Ishikawa (cell line): ENCODE data around the gene SH3BGRL3.

ENCODE experiments used
- CEBPB ChIP-seq: IDR thresholded peaks from 2 replicates; pipeline ENCODE4 v1.6.1; 2012
- CREB1 ChIP-seq: IDR thresholded peaks from 2 replicates; pipeline ENCODE4 v1.6.1; 2012; ENCODE audit warnings: low read depth
- EGR1 ChIP-seq: IDR thresholded peaks from 2 replicates; pipeline ENCODE4 v1.6.1; 2012
- EP300 ChIP-seq: IDR thresholded peaks from 2 replicates; pipeline ENCODE4 v1.6.1; 2012; ENCODE audit warnings: borderline replicate concordance
- FOXM1 ChIP-seq: IDR thresholded peaks from 2 replicates; pipeline ENCODE4 v1.6.1; 2012; ENCODE audit warnings: low read depth, borderline replicate concordance
- NFIC ChIP-seq: IDR thresholded peaks from 2 replicates; pipeline ENCODE4 v1.6.1; 2012
- RAD21 ChIP-seq: IDR thresholded peaks from 2 replicates; pipeline ENCODE4 v1.6.1; 2012; ENCODE audit warnings: low read depth
- REST ChIP-seq: IDR thresholded peaks from 2 replicates; pipeline ENCODE4 v1.6.1; 2012; ENCODE audit warnings: low read depth, mild to moderate bottlenecking
- TAF1 ChIP-seq: IDR thresholded peaks from 2 replicates; pipeline ENCODE4 v1.6.1; 2012; ENCODE audit warnings: low read depth, mild to moderate bottlenecking
- TCF12 ChIP-seq: IDR thresholded peaks from 2 replicates; pipeline ENCODE4 v1.6.1; 2012; ENCODE audit warnings: low read depth
- TEAD4 ChIP-seq: IDR thresholded peaks from 2 replicates; pipeline ENCODE4 v1.6.1; 2012
- YY1 ChIP-seq: IDR thresholded peaks from 2 replicates; pipeline ENCODE4 v1.6.1; 2012; ENCODE audit warnings: low read depth
- ZBTB7A ChIP-seq: IDR thresholded peaks from 2 replicates; pipeline ENCODE4 v1.6.1; 2012; ENCODE audit warnings: low read depth
- TF ChIP-seq, protein P1 (sequence below): IDR thresholded peaks from 2 replicates; pipeline ENCODE4 v1.6.1; 2012
- TF ChIP-seq, protein P2 (sequence below): IDR thresholded peaks from 2 replicates; pipeline ENCODE4 v1.6.1; 2012

SH3BGRL3 gene

DNA sequence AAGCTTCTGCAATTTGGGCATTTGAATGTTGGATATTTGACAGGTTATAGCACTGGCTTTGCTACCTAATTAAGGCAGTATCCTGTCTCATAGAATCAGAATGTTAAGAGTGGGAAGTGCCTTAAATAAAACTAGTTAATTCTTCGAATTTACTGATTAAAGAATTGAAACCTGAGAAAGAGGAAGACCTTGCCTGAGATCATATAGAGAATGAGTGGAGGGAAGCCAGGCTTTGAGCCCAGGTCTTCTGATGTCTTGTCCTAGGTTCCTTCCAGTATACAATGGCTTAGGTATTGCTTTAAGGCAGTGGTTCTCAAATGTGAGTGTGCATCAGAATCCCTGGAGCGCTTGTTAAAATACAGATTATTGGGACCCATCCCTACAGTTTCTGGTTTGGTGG is 20.9 kb upstream of the SH3BGRL3 start:
- no peak for TF ChIP-seq EP300
- TF ChIP-seq, protein P1, sequence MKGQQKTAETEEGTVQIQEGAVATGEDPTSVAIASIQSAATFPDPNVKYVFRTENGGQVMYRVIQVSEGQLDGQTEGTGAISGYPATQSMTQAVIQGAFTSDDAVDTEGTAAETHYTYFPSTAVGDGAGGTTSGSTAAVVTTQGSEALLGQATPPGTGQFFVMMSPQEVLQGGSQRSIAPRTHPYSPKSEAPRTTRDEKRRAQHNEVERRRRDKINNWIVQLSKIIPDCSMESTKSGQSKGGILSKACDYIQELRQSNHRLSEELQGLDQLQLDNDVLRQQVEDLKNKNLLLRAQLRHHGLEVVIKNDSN: no peak
- TF ChIP-seq CREB1: no peak

- TF ChIP-seq, protein P2, sequence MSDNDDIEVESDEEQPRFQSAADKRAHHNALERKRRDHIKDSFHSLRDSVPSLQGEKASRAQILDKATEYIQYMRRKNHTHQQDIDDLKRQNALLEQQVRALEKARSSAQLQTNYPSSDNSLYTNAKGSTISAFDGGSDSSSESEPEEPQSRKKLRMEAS: no peak
- TF ChIP-seq NFIC (no peak), CREB1 (no peak), YY1 (no peak), FOXM1 (no peak), ZBTB7A (no peak), TEAD4 (no peak), CEBPB (no peak), TAF1 (no peak), REST (no peak), EGR1 (no peak), EP300 (no peak), TCF12 (no peak), RAD21 (no peak)
- TF ChIP-seq, protein P1: no peak
Measured at GRCh38 chr1:26259578-26259977, 20.3 kb upstream of the SH3BGRL3 start.

GRCh38 chr1:26263212-26263611 is 16.7 kb upstream of the SH3BGRL3 start:
- TF ChIP-seq EGR1 (no peak), ZBTB7A (no peak), REST (no peak), TCF12 (no peak), TEAD4 (no peak), TAF1 (no peak), YY1 (no peak), EP300 (no peak), CEBPB (no peak), CREB1 (no peak), NFIC (no peak), FOXM1 (no peak)
- TF ChIP-seq, protein P2: no peak
- TF ChIP-seq, protein P1: no peak

DNA sequence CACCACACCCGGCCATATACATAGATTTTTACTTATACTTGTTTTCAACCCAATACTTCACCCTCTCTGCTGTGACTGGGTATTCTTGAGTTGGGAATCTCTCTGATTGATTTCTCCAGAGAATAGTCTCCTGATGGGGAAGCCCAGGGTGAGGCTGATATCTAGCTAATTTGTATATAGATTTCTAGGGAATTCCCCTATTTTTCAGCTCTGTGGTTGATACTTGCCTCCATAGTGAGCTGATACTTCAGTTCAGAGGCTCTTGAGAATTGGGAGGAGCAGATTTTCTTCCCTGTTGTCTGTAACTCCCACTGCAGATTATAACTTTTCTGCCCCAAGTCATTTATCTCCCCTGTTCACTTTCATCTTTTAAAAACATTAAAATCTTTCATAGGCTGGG is 14.5 kb upstream of the SH3BGRL3 start:
- no peak for TF ChIP-seq FOXM1
- TF ChIP-seq CREB1: no peak
- no peak for TF ChIP-seq EP300
- TF ChIP-seq NFIC: no peak
- TF ChIP-seq, protein P1: no peak
- TF ChIP-seq, protein P2: no peak

DNA sequence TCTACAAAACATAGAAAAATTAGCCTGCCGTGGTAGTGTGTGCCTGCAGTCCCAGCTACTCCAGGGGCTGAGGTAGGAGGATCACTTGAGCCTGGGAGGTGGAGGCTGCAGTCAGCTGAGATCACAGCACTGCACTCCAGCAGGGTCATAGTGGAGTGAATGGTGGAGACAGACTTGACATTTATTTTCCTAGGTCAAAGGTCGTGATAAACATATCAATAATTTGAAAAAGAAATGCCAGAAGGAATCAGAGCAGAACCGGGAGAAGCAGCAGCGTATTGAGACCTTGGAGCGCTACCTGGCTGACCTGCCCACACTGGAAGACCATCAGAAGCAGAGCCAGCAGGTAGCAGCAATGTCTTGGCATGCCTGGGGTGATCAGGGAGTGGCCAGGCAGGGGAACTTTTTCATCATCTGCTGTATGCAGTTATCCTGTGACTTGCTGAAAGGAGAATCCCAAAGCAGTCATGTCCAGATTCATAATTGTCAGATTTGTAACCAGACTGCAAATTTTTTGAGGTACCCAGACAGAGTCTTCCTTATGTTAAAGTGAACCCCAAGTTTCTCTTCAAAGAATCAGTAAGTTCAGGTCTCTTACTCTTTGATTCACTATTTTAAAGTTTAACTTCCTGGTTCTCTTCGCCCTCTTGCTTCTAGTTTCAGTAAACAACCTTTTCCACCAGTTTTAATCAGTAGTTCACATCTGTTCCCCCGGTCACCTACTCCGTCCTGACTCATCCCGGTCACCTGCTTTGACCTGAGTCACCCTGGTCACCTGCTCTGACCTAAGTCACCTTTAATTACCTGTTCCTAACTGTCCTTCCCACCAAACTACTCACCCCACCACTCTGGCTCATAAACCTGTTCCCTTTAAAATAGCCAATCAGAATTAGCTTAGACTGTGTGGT is 11.3 kb upstream of the SH3BGRL3 start:
- TF ChIP-seq, protein P1: no peak
- TF ChIP-seq YY1: no peak
